Thoracic aorta (tissue), 2 donors: ENCODE measurements around the gene TBCE. TPM values are rescaled to one million over a fixed set of nuclear protein-coding genes. Genes with fewer than 3 reads are reported as not detected.

Experiments
- ATAC-seq: fragments of 150-250 bp; one replicate; pipeline ENCODE4 v1.8.0; 2017; ENCODE audit warnings: low read depth; ENCODE audit not compliant: insufficient number of reproducible peaks, low FRiP score
- DNase-seq: peaks from one replicate; pipeline ENCODE4 v3.0.0-alpha.2; 2020; ENCODE audit warnings: low spot score
- H3K27ac ChIP-seq, 2 donors: fragments of 200-600 bp; sonication (generic); 1 replicate in 1 of 2; 2 replicates in 1 of 2; pipeline ENCODE4 v1.5.1; 2016; ENCODE audit warnings: mild to moderate bottlenecking in 2 of 2, moderate library complexity in 2 of 2
- H3K27me3 ChIP-seq: fragments of 200-600 bp; sonication (generic); replicated peaks from 2 replicates; pipeline ENCODE4 v1.6.0; 2016; ENCODE audit warnings: mild to moderate bottlenecking; ENCODE audit not compliant: insufficient read depth
- H3K36me3 ChIP-seq: fragments of 200-600 bp; sonication (generic); one replicate; pipeline ENCODE4 v1.5.1; 2016
- H3K4me1 ChIP-seq, 2 donors: fragments of 200-600 bp; sonication (generic); 1 replicate in 1 of 2; 2 replicates in 1 of 2; pipeline versions ENCODE4 v1.5.1 to v1.6.0; 2016; ENCODE audit warnings: low read depth in 2 of 2, mild to moderate bottlenecking in 1 of 2; ENCODE audit not compliant: control insufficient read depth in 1 of 2
- H3K4me3 ChIP-seq: fragments of 200-600 bp; sonication (generic); 2 replicates; pipeline ENCODE4 v1.5.1; 2016; ENCODE audit warnings: mild to moderate bottlenecking
- H3K9me3 ChIP-seq: fragments of 200-600 bp; sonication (generic); 2 replicates; pipeline ENCODE4 v1.5.1; 2016
- CTCF ChIP-seq: fragments of 200-600 bp; sonication (generic); IDR thresholded peaks from one replicate; pipeline ENCODE4 v1.5.1; 2019; ENCODE audit warnings: antibody characterized with exemption
- total RNA-seq, 2 donors: library from RNA; depleted of rRNA; stranded (reverse); fragments of >200 nt; gene quantifications; one replicate each; pipeline versions ENCODE4 v1.1.0 to v1.2.3, GENCODE V29; 2016

Gene TBCE
- total RNA-seq, 2 donors from 2014 or later: 16.9 to 30.1 TPM

- no peak overlapping the region for H3K27ac ChIP-seq
- no peaks in the 10 kb centered on the region for H3K36me3 ChIP-seq
- H3K4me1 ChIP-seq: no peaks in the 10 kb centered on the region
- no peak for TF ChIP-seq CTCF
- no peaks in the 10 kb centered on the region for H3K9me3 ChIP-seq
- DNase-seq (no peak), ATAC-seq (no peak)
- no peak overlapping the region for H3K4me3 ChIP-seq
- H3K27me3 ChIP-seq: no peaks in the 10 kb centered on the region
Observed at GRCh38 chr1:235403593-235403992, 36.4 kb downstream of the TBCE start.

- ATAC-seq: no peak
- no peak for TF ChIP-seq CTCF
Observed at GRCh38 chr1:235404190-235404589, 37.0 kb downstream of the TBCE start.

GRCh38 chr1:235407419-235407818, 40.2 kb downstream of the TBCE start:
- no peak overlapping the region for H3K27ac ChIP-seq
- DNase-seq (no peak), ATAC-seq (no peak)
- H3K27me3 ChIP-seq: no peaks in the 10 kb centered on the region
- no peak for TF ChIP-seq CTCF
- H3K4me1 ChIP-seq: no peaks in the 10 kb centered on the region
- no peak overlapping the region for H3K4me3 ChIP-seq
- no peaks in the 10 kb centered on the region for H3K36me3 ChIP-seq
- H3K9me3 ChIP-seq: no peaks in the 10 kb centered on the region

More at GRCh38 chr1:235404190-235404589, 37.0 kb downstream of the TBCE start:
- Histone ChIP-seq H3K4me1 (no peaks in the 10 kb centered on the region), H3K27me3 (no peaks in the 10 kb centered on the region), H3K36me3 (no peaks in the 10 kb centered on the region), H3K27ac (no peak overlapping the region), H3K4me3 (no peak overlapping the region), H3K9me3 (no peaks in the 10 kb centered on the region)
- DNase-seq: no peak

- Histone ChIP-seq H3K4me1 (no peaks in the 10 kb centered on the region), H3K27me3 (no peaks in the 10 kb centered on the region), H3K9me3 (no peaks in the 10 kb centered on the region), H3K4me3 (no peak overlapping the region), H3K36me3 (no peaks in the 10 kb centered on the region), H3K27ac (no peak overlapping the region)
- no peak for TF ChIP-seq CTCF
- DNase-seq (no peak), ATAC-seq (no peak)
Observed at GRCh38 chr1:235408503-235408960, 41.3 kb downstream of the TBCE start.

- no peaks in the 10 kb centered on the region for H3K9me3 ChIP-seq
- no peak for ATAC-seq
Observed at GRCh38 chr1:235409042-235409820, 42.0 kb downstream of the TBCE start.

More at GRCh38 chr1:235409042-235409820, 42.0 kb downstream of the TBCE start:
- no peaks in the 10 kb centered on the region for H3K27me3 ChIP-seq
- no peak overlapping the region for H3K27ac ChIP-seq
- H3K36me3 ChIP-seq: no peaks in the 10 kb centered on the region
- no peaks in the 10 kb centered on the region for H3K4me1 ChIP-seq
- no peak for DNase-seq
- H3K4me3 ChIP-seq: no peak overlapping the region
- no peak for TF ChIP-seq CTCF
